Renal cortical epithelial cell (primary cell): ENCODE measurements around the gene PTPN20. TPM values are rescaled to one million over a fixed set of nuclear protein-coding genes. Genes with fewer than 3 reads are reported as not detected.

Experiments used
- DNase-seq: peaks from one replicate; pipeline ENCODE4 v3.0.0-alpha.2; 2011; ENCODE audit warnings: low read depth
- total RNA-seq: library from RNA; depleted of rRNA; stranded (reverse); fragments of >200 nt; gene quantifications from 2 replicates; pipeline ENCODE4 v1.2.3, GENCODE V29; 2014

The PTPN20 gene
- total RNA-seq, 1 donor from 2014 or later, result 9.5 TPM

GRCh38 chr10:47048526-47048905, 137.3 kb downstream of the PTPN20 start:
- DNase-seq, result no peak

- no peak for DNase-seq
Observed at GRCh38 chr10:47049056-47049851, 138.0 kb downstream of the PTPN20 start.

- DNase-seq, result no peak
Observed at GRCh38 chr10:47049906-47050305, 138.7 kb downstream of the PTPN20 start.

- no peak for DNase-seq
Observed at GRCh38 chr10:47050618-47051455, 139.6 kb downstream of the PTPN20 start.

GRCh38 chr10:47051741-47052238, 140.6 kb downstream of the PTPN20 start:
- no peak for DNase-seq
